Activated T-helper 9 cell treated with anti-CD3 and anti-CD28 coated beads, Interleukin-2, amount 50 U/mL, for 16 hours (primary cell): ENCODE data around the gene MRC2.

Source experiments
- DNase-seq: peaks from one replicate; pipeline ENCODE4 v3.0.0-alpha.2; 2020; ENCODE audit warnings: low read depth

MRC2 gene

DNA sequence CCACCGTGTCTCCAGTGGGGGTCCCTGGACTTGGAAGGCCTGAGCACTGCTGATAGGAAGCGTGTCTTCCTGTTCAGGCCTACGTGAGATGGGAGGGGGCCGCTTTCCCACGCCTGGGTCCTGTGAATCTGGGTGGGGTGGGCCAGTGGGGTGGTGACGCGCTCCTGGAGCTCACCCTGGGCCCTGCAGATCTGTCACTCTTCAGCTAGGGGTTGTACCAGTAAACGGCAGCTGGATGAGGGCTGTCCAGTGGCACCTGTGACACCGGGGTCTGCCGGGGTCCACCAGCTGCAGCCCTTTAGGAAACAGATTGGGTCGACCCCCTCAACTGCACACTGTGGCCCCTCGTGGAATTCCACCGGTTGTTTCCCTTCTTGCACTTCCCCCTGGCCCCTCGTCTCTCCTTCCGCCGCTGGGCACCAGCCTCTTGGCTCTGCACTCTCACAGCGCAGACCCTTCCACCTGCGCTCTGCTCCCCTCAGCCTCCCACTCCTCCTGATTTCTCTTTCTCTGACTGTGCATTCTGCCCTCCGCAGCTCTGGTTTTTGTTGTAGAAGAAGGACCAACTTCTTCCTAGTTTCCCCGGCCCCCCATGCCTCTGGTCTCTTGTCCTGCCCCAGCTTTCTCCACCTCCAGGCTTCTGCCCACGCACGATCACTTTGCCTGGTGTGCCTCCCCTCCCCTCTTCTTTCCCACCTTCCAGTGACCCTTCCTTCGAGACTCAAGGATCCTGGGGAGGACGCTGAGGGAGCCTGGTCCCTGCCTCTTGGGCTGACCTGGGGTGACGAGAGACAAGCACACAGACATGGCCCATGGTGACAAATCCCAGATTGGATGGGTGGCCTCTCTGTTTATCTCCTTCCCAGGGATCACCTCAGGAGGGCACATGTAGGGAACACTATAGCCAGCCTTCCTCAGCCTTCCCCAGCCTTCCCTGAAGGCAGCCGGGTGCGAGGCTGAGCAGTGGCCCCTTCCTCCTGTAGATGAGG, 4.8 kb downstream of the MRC2 start:
- DNase-seq, result no peak

DNA sequence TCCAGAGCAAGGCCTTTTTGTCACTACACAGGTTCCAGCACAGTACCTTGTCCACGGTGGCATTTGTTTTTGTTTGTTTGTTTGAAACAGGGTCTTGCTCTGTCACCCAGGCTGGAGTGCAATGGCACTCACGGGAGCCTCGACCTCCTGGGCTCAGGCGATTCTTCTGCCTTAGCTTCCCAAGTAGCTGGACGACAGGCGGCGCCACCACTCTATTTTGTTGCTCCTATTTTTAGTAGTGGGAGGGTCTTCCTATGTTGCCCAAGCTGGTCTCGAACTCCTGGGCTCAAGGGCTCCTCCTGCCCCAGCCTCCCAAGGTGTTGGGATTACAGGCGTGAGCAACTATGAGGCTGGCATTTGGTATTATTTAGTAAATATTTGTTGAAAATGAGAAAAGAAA, 10.3 kb downstream of the MRC2 start:
- DNase-seq, result no peak

DNA sequence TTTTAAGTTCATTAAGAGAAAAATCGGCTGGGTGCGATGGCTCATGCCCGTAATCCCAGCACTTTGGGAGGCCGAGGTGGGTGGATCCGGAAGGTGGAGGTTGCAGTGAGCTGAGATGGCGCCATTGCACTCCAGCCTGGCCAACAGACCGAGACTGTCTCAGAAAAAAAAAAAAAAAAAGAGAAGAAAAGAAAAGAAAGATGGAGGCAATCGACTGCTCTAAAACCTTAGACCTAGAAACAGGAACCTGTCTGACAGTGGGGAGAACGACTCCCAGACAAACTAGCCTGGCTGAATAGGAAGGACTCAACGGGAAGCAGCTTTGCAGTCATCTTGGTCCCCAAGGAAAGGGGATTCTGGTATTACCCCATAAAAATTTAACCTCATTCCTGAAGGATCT, 13.7 kb downstream of the MRC2 start:
- no peak for DNase-seq

DNA sequence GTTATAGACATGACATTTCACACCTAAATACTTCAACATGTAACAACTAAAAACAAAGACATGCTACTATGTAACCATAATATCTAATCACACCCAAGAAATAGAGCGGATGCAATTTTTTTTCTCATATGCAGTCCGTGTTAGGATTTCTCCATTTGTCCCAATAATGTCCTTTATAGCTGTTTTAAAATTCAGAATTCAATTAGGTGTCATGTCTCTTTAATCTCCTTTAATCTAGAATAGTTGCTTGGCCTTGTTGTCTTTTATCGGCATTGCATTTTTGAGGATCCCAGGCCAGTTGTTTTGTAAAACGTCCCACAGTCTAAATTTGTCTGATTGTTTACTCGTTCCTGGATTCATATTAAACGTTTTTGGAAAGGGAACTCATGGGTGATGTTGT, 14.5 kb downstream of the MRC2 start:
- no peak for DNase-seq

DNA sequence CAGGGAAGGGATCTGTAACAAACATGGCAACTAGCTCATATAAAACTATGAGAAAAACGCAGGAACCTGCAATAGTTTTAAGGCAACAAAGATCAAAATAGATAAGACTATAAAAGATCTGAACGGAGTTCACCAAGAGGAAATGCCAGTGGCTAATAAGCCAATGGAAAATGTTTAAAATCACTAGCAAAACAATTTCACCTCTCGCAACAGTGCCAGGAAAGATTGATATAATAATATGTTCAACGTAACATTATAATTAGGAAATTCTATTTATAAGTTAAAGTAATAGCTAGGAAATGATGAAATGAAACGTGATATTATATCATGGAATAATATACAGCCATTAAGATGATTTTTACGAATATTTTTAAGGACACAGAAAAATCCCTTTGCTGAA, 16.0 kb downstream of the MRC2 start:
- DNase-seq, result no peak

DNA sequence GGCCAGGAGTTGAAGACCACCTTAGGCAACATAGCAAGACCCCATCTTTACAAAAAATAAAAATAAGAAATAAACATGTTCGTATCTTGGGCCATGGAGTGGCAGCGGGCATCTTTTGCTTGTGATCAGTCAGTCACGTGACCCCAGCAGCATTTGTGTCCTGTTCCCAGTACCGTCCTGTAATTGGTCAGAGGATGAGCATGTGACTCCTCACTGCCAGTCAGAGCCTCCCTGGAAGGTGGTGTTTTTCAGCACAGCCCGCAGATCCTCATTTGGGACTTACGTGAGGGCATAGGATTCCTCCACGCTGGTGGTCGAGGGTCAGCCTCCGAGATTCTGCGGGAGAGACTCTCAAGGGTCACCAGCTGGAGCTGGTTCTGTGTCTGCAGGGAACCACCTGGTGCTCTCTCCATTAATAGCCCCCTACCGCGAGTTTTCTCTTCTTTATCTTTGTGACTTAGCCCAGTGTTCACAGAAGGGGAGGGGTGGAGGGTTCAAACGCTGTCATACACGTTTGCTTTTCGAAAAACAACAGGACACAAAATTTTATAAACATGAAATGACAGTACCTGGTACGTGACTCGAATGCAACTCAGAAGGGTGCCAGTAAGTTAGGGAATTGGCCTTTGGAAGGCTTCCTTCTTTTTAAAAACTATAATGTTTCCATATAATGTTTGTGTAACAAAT, 17.2 kb downstream of the MRC2 start:
- DNase-seq, result no peak

DNA sequence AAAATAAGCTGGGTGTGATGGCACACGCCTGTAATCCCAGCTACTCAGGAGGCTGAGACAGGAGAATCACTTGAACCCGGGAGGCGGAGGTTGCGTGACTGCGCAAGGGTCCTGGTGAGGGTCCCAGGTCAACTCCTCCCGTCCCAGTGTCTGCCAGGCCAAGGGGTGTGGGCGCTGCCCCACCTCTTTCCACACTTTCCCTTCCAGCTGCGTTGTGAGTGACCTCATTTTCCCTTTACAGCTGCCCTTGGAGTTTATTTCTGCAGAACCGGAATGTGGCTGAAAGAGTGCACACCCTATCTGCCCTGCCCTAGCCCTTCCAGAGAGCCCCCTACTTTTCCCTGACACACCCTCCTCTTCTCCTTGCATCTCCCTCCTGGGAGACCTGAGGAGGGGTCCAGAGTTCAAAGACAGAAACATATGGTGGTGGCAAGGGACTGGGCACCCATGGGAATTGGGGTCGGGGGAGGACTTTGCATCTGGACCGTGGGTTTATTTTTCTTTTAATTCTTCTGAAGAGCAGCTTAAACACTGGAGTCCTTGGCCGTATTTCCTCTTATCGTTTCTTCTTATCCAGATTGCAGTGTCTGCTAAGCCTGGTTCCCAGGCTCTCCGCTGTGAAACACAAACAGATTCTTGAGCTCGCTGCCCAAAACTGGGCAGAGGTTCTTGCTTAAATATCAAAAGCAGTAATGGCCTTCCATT, 20.9 kb downstream of the MRC2 start:
- DNase-seq, result no peak

DNA sequence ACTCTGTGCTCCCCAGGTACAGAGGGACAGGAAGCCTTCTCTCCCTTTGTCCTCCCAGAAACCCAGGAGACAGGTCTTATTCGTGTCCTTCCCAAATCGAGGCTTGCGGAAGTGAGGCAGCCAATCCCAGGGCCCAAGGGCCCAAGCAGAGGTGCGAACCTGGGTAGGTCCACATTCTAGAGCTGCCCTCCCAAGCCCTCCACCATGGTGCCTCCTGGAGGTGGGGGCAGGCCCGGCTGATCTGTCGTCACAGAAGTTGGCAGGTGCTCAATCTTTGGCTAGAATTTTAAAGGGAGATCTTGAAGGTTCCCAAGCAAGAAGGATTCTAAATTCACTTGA, 21.5 kb downstream of the MRC2 start:
- no peak for DNase-seq

DNA sequence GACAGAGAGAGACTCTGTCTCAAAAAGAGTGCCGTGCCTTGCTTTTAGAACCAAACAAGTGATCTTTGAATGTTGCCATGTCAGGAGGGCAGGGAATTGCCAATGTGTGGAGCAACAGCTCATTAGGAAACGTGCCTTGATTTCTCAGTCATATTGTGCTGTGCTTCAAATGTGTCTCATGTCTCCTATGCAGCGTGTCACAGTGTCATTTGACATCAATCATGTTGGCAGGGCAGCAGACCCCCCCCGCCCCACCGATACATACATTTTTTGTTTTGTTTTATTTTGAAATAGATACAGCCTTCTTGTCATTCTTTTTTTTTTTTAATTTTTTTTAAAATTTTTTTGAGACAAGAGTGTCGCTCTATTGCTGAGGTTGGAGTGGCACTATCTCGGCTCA, 22.1 kb downstream of the MRC2 start:
- no peak for DNase-seq

DNA sequence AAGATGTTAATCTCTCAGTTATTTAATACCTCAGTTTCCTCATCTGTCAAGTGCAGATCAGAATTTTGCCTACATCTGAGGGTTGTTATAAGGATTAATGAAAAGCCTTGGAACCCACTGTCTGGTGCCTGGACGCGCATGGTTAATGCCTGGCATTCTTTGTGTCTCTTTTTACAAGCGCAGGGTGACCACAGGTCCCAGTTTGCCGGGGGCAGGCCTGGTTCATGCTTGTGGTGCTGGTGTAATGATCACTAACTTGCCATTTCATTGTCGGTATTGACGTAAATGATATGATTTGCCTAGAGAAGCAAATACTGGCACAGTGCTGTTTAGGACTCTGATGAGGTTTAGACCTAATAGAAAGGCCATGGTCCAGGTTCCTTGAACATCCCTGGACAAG, 23.1 kb downstream of the MRC2 start:
- DNase-seq, result no peak

DNA sequence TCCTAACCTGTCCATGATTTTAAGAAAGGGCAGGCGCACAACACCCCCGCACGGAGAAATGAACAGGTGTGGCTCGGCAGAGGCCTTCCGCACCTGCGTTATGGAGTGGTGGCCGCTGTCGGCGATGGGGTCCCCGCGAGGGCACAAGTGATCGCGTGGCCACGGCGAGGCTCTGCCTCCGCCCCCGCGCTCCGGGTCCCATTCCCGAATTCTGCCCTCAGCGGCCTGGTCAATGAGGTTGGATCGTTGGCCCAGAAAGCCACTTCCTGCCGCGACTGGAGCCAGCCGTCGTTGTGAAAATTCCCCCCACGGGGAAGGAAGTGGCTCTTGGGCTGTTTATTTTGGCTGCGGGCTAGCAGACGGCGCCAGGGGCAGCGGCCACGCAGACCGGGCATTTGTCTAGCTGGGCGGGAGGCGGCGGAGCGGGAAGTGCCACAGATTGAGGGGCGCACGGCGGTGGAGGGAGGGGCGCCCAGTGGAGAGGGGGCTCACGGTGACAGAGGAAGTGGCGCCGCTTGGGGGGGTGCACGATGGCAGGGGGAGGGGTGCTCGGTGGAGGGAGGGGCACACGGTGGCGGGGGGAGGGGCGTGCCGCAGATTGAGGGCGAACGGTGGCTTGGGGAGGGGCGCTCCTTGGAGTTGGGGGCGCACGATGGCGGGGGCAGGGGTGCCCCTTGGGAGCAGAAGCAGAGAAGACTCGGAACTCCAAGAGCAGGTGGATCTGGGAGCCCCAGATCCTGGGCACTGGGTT, 25.0 kb downstream of the MRC2 start:
- DNase-seq, result no peak

DNA sequence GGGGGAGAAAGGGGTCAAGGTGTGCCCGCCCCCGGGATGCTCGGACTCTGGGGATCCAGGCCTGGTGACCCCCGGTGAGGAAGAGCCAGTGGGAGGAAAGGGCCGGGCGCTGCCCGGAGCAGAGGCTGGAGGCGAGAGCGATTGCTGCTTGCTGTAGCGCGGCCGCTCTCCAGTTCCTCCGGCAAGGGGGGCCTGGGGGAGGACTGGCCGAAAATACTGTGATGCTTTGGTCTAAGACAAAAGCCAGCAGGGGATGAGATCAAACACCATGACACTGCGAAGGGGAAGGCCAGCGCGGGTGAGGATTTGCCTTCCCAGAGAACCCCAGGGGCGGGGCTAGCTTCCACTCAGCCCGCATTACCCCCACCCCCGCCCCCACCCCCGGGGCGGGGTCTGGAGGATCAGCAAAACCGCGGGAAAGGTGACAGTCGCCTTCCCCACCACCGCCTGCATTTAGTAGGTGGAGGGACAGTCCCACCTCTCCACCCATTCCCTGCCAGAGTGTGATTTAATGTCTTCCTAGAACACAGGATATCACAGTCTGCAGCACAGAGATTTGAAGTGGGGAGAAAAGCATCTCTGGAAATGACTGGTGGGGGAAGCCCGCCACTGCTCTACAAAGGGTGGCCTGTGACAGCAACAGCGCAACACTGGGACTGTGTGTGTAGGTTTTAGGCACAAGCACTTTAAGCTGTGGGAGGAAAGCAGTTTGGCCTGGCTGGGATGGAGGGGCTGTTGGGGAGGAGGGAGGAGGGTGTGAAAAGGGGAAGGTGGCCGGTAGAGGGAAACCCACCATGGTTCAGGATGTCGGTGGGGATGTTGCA, 25.7 kb downstream of the MRC2 start:
- peak; percentile 76 for DNase-seq

DNA sequence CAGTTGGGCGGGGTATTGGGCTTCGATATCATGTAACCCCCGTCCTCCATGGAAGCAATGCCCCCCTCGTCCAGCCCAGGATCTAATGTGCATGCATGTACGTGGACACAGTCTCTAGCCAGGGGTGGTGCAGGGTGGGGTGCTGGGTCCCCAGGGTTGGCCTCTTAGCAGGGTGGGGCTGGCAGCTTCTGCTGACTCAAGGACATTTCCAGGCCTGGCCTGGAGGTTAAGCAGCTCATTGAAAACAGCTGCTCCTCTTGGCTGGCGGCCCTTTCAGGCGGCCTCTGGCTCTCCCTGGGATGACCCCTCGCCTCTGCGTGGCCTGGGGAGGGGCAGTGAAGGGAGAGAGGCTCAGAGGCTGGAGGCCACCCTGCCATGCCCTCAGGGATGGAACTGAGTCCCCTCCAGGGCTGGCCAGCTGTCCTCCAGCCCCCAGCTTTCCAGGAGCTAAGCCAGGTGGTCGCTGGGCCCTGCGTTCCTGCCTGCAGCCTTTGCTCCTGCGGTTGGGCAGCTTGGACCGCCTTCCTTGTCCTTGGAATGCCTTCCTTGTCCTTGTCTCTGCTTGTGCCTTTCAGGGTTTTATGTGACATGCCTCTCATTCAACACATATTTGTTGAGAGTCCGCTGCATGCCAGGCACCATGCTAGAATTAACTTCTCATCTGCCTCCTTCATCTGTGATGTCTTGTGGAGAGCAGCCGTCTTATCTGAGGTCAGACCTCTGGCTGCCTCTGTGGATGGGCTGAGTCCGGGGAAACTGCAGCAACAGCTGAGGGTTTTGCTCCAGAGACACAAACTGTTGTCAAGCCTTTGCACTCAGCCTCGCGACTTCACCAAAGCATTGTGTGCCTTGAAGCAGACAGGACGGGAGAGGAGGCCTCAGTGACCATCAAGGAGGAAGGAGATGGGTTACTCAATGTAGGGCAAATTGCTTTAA, 26.6 kb downstream of the MRC2 start:
- DNase-seq, result no peak

DNA sequence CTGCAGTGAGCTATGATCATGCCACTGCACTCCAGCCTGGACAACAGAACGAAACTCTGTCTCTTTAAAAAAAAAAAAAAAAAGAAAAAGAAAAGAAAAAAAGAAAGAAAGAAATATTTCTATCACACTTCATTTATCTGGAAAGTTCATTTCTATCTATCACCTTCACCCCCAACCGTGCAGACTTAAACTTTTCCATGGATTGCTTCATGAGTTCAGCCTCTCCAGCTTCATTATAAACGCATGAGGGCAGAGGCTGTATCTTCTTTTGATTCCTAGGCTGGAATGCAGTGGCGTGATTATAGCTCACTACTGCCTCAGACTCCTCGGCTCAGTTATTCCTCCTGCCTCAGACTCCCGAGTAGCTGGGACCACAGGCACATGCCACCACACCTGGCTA, 28.2 kb downstream of the MRC2 start:
- no peak for DNase-seq

DNA sequence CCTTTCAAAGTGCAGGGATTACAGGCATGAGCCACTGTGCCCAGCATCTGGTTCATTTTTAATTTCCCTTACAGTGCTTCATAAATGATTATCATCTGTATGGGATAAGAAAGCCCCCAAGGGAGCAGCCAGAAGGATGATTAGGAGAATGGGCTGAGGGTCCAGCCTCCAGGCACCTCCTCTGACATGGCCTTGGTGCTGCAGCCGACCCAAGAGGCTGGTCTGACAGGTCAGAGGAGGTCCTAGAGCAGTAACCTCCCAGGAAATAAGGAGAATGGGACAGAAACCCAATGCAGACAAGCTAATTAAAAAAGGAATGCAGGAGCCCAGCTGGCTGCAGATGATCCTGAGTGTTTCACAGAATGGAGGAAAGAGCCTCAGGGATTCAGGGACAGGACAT, 29.0 kb downstream of the MRC2 start:
- DNase-seq, result no peak

DNA sequence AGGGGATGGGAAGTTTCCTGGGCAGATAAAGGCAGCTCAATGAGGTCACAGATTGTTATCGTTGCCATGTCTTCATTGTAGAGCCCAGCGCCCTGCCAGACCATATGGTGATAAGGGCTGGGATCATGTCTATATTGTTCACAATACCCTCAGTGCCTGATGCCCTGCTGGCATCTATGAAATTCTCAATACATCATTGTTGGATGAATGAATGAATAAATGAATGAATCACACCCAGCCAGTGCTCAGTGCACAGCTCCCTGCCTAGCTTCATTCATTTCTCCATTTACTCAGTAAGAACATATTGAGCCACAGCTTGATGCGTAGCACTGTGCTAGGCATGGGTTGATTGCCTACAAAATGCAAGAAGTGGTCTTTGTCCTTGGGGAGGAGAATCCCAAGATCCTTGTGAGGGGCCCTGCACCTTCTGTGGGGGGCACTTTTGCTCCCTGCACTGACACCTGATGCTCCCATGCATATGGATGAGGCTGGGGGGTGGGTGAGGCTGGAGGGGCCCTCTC, 29.7 kb downstream of the MRC2 start:
- no peak for DNase-seq

DNA sequence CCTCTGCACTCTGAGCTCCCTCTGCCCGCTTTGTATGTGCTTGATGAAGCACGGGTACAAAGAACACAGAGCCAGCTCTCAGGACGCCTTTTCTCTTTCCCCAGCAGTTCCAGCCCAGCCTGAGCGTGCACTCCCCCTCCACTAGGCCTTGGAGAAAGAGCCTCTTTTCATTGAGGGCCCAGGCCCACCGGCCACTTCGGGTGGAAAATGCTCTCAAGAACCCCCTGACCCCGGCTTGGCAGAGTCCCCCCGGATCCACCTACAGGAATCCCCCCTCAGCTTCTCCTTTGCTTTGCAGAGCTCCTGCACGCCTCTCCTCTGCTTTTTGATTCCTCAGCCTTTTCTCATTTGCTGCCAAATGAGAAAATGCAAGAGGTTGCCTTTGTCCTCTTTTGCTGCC, 30.2 kb downstream of the MRC2 start:
- no peak for DNase-seq

DNA sequence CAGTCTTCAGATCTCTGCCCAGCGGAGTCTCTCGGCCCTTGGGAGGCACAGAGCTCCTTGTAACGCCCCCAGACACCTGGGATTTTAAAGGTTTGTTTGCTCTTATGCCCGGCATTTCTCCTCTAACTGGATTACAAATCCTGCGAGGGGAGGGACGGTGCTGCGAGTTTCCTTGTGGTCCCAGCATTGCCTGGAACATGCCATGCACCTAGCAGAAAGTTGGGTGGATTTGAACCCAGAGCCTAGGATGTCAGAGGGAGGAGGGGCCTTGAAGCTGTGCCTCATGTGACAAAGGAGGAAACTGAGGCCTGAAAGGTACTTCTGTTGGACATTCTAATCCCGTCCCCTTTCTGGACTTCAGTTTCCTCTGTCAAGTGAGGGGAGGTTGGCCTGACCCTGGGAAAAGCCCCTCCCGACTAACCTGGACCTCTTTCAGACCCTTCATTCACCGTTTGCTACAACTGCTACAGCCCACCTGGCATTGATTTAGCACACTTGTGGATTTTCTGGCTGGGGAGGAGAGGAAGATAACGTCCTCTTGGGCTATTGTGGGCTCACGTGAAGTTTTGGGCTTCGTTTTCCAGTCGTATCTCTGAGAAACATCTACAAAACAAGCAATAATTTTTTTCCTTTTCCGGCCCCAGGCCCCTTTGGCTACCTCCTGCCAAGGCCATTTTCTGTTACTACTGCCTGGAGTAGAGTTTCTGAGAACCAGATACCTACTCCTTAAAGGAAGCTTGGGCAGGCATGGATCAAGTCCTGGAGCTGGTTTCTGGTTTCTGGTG, 30.9 kb downstream of the MRC2 start:
- no peak for DNase-seq

DNA sequence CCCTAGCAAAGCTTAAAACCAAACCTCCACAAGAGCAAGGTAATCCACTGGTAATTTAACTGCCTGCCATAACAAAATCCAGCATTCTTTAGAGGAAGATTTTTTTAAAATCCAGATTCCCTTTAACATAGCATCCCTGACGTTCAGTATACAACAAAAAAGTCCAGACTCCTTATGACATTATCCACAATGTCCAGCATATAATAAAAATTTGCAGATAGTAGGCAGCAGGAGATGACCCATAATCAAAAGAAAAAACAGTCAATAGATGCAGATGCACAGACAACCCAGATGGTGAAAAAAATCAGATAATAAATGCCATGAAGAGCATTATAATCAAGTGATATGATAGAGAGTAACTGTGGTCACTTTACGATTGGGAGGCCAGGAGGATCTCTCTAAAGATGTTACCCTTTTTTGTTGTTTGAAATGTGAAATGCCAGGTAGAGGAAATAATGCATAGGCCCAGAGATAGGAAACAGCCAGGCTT, 33.2 kb downstream of the MRC2 start:
- no peak for DNase-seq
